ENCODE measurements around the gene ADIG. TPM values are rescaled to one million over a fixed set of nuclear protein-coding genes. Genes with fewer than 3 reads are reported as not detected.

Gene ADIG
- total and polyA plus RNA-seq, 2 experiments from 2014 or later, result not detected

- Histone ChIP-seq H3K9me2 (ENCODE audit: insufficient read depth) (no peaks in the 10 kb centered on the region), H3K4me3 (no peak overlapping the region), H3K27ac (no peak overlapping the region), H3K79me2 (ENCODE audit: insufficient read depth) (no peaks in the 10 kb centered on the region), H3F3A (ENCODE audit: insufficient read depth) (no peaks in the 10 kb centered on the region; the same call in 1 of the 2 replicates), H3K36me3 (ENCODE audit: low read depth) (peaks cover 59% of the 10 kb centered on the region), H3K9me3 (ENCODE audit: low read depth) (no peaks in the 10 kb centered on the region), H3K9ac (no peak overlapping the region), H3K4me1 (ENCODE audit: insufficient read depth) (no peaks in the 10 kb centered on the region), H3K27me3 (replicated peaks; ENCODE audit: insufficient read depth) (no peaks in the 10 kb centered on the region), H2AFZ (no peak overlapping the region), H4K20me1 (ENCODE audit: insufficient read depth) (no peaks in the 10 kb centered on the region), H3K4me2 (ENCODE audit: unreplicated experiment) (no peak overlapping the region)
- WGBS, 2 experiments (ENCODE audit: low coverage in 1 of 2, low lambda C conversion rate in 2 of 2, missing lambda C conversion rate in 2 of 2), result 31 to 39% methylated on average over 7 of the region's 7 CpGs
- no peak for DNase-seq
- TF ChIP-seq EZH2 (IDR thresholded peaks at IDR 0.05; ENCODE audit: insufficient read depth, poor library complexity, severe bottlenecking) (no peak), EZH2phosphoT487 (IDR thresholded peaks at IDR 0.05; ENCODE audit: insufficient read depth, low read depth) (no peak)
- in situ Hi-C loops (cut with MboI), result no loop called here
Observed at GRCh38 chr20:38573413-38573812, 7.6 kb upstream of the ADIG start.

- Histone ChIP-seq H3K79me2 (ENCODE audit: insufficient read depth) (no peaks in the 10 kb centered on the region), H3K9me2 (ENCODE audit: insufficient read depth) (no peaks in the 10 kb centered on the region), H2AFZ (no peak overlapping the region), H3K36me3 (ENCODE audit: low read depth) (peaks cover 19% of the 10 kb centered on the region), H3K4me2 (ENCODE audit: unreplicated experiment) (no peak overlapping the region), H3K4me3 (no peak overlapping the region), H3K9ac (no peak overlapping the region), H3K4me1 (ENCODE audit: insufficient read depth) (no peaks in the 10 kb centered on the region), H3K27me3 (replicated peaks; ENCODE audit: insufficient read depth) (no peaks in the 10 kb centered on the region), H3K27ac (no peak overlapping the region), H3F3A (ENCODE audit: insufficient read depth) (no peaks in the 10 kb centered on the region; the same call in 1 of the 2 replicates), H3K9me3 (ENCODE audit: low read depth) (no peaks in the 10 kb centered on the region), H4K20me1 (ENCODE audit: insufficient read depth) (no peaks in the 10 kb centered on the region)
- TF ChIP-seq EZH2phosphoT487 (IDR thresholded peaks at IDR 0.05; ENCODE audit: insufficient read depth, low read depth) (no peak), EZH2 (IDR thresholded peaks at IDR 0.05; ENCODE audit: insufficient read depth, poor library complexity, severe bottlenecking) (no peak)
- in situ Hi-C loops (cut with MboI), result no loop called here
- no peak for DNase-seq
- WGBS, 2 experiments (ENCODE audit: low coverage in 1 of 2, low lambda C conversion rate in 2 of 2, missing lambda C conversion rate in 2 of 2), result 33 to 43% methylated on average over 7 of the region's 7 CpGs
Observed at GRCh38 chr20:38579219-38579910, 1.6 kb upstream of the ADIG start.

DNA sequence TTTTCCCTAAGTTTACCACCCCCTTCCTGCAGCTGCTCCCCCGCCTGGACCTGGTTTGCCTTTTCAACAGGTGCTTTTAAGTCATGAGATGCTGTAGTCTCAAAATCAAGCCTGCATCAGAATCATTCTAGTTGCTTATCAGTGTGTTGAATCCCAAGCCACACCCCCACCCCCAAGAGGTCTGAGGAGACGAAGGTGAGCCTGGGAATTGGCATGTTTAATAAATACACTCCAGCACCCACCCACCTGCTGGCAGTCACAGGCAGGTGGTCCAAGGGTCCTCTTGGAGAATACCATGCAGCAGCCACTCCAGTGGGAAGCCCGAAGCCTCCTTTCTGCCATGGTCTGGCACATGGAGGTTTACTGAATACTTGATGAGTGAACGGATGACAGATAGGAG, 1.1 kb upstream of the ADIG start:
- in situ Hi-C loops (cut with MboI), result no loop called here
- WGBS, 2 experiments (ENCODE audit: low coverage in 1 of 2, low lambda C conversion rate in 2 of 2, missing lambda C conversion rate in 2 of 2), result 60 to 63% methylated on average over 4 of the region's 4 CpGs

DNA sequence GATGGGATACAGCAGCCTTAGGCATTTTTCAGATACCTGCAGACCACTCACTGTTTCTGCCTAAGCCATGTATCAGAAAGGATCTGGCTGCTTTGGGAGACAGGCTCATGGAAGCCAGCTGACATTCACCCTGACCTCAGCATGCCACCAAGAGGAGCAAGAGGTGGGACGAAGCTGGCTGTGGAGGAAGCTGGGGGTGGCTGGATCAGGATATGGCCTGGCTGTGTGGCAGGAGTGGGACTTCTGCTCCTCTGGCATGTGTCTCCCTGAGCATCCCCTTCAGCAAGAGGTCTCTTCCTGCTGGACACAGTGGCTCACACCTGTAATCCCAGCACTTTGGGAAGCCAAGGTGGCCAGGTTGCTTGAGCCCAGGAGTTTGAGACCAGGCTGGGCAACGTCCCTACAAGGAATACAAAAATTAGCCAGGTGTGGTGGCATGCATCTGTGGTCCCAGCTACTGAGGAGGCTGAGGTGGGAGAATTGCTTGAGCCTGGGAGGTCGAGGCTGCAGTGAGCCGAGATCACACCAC, 897 bp downstream of the ADIG start:
- H2AFZ ChIP-seq, result no peak overlapping the region
- TF ChIP-seq EZH2phosphoT487 (IDR thresholded peaks at IDR 0.05; ENCODE audit: insufficient read depth, low read depth), result no peak
- no peak for TF ChIP-seq EZH2 (IDR thresholded peaks at IDR 0.05; ENCODE audit: insufficient read depth, poor library complexity, severe bottlenecking)

More for the DNA sequence above, 1.1 kb upstream of the ADIG start:
- Histone ChIP-seq H2AFZ (no peak overlapping the region), H3K27ac (no peak overlapping the region), H4K20me1 (ENCODE audit: insufficient read depth) (no peaks in the 10 kb centered on the region), H3K79me2 (ENCODE audit: insufficient read depth) (no peaks in the 10 kb centered on the region), H3K9me2 (ENCODE audit: insufficient read depth) (no peaks in the 10 kb centered on the region), H3K9ac (no peak overlapping the region), H3K4me1 (ENCODE audit: insufficient read depth) (no peaks in the 10 kb centered on the region), H3K4me2 (ENCODE audit: unreplicated experiment) (no peak overlapping the region), H3K9me3 (ENCODE audit: low read depth) (no peaks in the 10 kb centered on the region), H3K4me3 (no peak overlapping the region), H3K27me3 (replicated peaks; ENCODE audit: insufficient read depth) (no peaks in the 10 kb centered on the region), H3K36me3 (ENCODE audit: low read depth) (peaks cover 13% of the 10 kb centered on the region), H3F3A (ENCODE audit: insufficient read depth) (no peaks in the 10 kb centered on the region; the same call in 1 of the 2 replicates)
- DNase-seq, result no peak
- TF ChIP-seq EZH2 (IDR thresholded peaks at IDR 0.05; ENCODE audit: insufficient read depth, poor library complexity, severe bottlenecking), result no peak
- no peak for TF ChIP-seq EZH2phosphoT487 (IDR thresholded peaks at IDR 0.05; ENCODE audit: insufficient read depth, low read depth)

More for the DNA sequence above, 897 bp downstream of the ADIG start:
- H3K4me2 ChIP-seq (ENCODE audit: unreplicated experiment), result no peak overlapping the region
- in situ Hi-C loops (cut with MboI), result no loop called here
- WGBS, 2 experiments (ENCODE audit: low coverage in 1 of 2, low lambda C conversion rate in 2 of 2, missing lambda C conversion rate in 2 of 2), result 54 to 60% methylated on average over 4 of the region's 4 CpGs
- H3K79me2 ChIP-seq (ENCODE audit: insufficient read depth), result no peaks in the 10 kb centered on the region
- H4K20me1 ChIP-seq (ENCODE audit: insufficient read depth), result no peaks in the 10 kb centered on the region
- no peaks in the 10 kb centered on the region for H3K27me3 ChIP-seq (replicated peaks; ENCODE audit: insufficient read depth)
- no peak for DNase-seq
- H3K4me3 ChIP-seq, result no peak overlapping the region
- no peaks in the 10 kb centered on the region for H3K4me1 ChIP-seq (ENCODE audit: insufficient read depth)
- no peak overlapping the region for H3K9ac ChIP-seq
- H3K36me3 ChIP-seq (ENCODE audit: low read depth), result no peaks in the 10 kb centered on the region
- no peaks in the 10 kb centered on the region for H3F3A ChIP-seq (ENCODE audit: insufficient read depth)
- H3K9me2 ChIP-seq (ENCODE audit: insufficient read depth), result no peaks in the 10 kb centered on the region
- no peaks in the 10 kb centered on the region for H3K9me3 ChIP-seq (ENCODE audit: low read depth)
- no peak overlapping the region for H3K27ac ChIP-seq
